NCI-H1105 (cell line): ENCODE data around the gene NBAS.

Experiments
- DNase-seq: peaks from one replicate; lab custom pipeline; 2025; lab: John Stamatoyannopoulos, UW

Gene NBAS

DNA sequence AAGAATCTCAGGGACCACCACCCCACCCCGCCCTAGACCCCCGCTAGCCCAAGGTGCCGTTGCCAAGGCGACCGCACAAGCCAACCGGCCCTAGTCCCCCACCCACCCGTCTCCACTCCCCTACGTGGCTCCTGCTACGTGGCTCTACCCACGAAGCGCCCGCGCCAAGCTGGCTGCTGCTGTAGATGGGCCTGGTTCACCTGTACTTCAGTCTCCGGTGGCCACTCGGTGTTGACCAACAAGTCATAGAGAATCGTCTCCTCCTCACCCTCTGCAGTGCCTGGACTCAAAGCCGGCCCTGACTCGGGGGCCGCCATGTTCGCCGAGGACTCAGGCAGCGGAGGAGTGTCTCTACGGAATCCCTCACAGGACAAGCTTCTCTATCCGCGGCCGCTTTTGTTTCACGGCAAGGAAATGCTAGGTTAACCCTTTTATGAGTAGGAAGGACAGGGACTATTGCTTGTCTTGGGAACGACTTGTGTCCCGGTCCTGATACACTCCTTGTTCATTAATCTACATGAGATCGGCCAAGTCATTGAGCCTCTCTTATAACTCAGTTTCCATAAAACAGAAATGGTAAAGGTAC, at the start of gene NBAS:
Gene NBAS, minus strand, starts transcription at position 347 of the 586 bp plus-strand sequence. Its CDS starts 30 bp downstream, at position 317.
- DNase-seq = peak; percentile 69

DNA sequence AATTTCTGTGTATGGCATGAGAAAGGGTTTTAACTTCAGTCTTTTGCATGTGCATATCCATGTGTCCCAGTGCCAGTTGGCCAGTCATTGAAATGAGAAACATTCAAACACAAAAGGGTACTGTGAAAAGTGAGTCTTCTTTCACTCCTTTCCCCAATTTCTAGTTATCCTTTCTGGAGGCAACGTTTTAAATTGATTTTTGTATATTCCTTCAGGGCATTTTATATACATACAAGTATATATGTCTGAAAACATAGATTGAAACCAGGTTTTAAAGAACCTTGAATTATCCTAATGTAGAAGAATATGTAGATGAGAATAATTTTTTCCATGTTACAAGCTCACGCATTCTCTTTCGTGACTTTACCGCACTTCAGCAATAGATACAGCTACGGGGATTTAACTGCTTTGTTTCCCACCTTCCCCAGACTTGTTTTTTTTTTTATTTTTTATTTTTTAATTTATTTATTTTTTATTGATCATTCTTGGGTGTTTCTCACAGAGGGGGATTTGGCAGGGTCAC, 49.4 kb upstream of the NBAS start:
- no peak for DNase-seq

DNA sequence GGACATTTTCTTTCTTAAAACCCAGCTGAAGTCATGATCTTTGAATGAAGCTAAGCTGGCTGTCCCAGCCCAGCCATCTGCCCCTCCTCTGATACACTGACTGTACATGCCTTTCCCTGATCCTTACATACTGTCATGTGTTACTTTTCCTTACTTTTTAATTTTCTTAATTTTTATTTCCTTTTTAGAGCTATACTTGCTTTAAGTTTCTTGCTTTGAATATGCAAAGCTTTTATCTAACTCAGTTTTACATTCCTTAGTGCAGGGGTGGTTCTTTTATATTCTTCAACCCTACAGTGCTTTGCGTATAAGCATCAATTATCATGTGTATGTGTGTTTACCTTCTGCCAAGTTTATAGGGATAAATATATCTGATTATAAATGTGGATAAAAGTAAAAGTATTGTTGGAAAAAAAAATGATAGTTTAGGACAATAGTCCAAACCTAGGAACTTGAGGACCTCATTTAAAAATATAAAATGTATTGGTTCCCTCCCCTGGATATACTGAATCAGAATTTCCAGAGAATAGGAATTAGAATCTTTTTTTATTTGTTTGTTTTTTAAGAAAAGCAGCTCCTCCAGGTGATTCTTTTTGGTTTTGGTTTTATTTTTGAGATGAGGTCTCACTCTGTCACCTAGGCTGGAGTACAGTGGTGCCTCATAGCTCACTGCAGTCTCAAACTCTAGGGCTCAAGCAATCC, 48.4 kb upstream of the NBAS start:
- DNase-seq = no peak

DNA sequence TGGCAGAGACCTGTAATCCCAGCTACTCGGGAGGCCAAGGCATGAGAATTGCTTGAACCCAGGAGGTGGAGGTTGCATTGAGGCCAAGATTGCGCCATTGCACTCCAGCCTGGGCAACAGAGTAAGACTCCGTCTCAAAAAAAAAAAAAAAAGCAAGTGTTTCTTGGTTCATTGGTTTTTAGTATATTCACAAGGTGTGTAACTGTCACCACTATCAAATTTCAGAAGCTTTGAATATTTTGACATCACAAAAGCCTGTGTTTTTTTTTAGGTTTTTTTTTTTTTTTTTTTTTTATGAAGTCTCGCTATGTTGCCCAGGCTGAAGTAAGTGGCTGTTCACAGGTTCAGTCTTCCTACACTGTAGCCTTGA, 47.2 kb upstream of the NBAS start:
- no peak for DNase-seq

DNA sequence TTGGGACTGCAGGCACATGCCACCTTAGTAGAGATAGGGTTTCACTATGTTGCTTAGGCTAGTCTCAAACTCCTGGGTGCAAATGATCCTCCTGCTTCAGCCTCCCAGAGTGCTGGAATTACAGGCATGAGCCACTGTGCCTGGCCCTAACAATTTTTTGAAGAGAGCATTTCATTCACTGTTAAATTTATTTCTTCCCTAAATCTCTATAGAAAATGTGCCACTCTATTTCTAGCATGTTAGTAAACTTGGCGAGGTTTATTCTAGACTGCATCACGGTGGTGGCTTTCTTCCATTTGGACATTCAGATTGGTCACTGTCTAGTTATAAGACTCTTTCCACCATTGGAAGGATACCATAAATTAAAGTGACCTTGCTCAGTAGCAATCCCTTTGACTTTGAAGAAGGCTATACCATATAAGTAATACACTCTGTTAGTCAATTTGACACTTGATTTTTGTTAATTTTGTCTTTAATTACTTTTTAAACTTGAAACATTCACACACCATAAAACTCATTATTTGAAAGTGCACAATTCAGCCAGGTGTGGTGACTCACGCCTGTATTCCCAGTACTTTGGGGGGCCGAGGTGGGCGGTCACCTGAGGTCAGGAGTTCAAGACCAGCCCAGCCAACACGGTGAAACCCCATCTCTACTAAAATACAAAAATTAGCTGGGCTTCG, 46.7 kb upstream of the NBAS start:
- no peak for DNase-seq

DNA sequence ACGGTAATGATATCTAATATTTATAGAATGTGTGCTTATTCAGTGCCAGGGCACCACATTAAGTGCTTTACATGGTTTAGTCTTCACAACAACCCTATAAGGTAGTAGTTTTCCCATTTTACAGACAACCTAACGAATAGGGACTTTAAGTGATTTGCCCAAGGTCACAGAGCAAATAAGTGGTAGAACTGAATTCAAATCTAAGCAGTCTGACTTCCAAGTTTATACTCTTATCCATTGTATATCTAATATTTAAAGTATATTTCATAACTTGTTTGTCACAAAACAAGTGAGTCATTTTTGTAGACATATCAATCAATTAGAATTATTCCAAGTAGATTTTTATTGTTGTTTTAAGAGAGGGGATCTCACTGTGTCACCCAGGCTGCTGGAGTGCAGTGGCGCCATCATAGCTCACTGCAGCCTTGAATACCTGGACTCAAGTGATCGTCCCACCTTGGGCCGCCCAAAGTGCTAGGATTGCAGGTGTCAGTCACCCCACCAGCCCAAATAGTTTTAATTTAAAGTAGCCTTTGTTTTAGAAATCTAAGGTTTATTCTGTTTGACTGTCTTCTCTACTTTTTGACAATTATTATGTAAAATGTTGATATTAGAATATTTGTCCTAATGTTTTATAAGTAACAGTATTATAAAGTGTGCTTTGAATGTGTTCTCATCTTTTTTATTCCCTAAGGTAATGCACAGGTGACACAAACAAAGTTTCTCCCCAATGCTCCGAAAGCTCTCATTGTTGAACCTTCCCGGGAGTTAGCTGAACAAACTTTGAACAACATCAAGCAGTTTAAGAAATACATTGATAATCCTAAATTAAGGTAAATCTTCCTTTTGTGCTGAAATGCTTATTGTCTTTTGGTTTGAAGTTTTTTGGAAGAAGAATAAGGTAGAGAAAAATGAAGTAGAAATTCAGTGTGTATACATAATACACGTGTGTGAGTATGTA, 45.6 kb upstream of the NBAS start:
- DNase-seq = no peak

DNA sequence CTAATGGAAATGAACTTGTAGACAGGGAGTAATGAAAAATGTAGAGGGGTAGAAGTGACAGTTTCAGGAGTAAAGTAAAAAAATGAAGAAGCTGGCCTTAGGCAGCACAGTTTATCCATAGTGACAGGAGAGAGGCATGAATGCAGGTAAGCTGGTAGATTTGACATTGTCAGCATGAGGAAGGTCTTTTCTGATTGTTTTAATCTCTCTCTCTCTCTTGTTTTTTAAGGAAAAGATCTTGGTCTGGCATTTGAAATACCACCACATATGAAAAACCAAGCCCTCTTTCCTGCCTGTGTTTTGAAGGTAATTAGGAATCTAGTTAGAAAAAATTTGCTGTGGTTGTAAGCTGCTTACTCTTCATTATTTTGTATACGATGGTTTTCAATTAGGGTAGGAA, 44.6 kb upstream of the NBAS start:
- DNase-seq = no peak

DNA sequence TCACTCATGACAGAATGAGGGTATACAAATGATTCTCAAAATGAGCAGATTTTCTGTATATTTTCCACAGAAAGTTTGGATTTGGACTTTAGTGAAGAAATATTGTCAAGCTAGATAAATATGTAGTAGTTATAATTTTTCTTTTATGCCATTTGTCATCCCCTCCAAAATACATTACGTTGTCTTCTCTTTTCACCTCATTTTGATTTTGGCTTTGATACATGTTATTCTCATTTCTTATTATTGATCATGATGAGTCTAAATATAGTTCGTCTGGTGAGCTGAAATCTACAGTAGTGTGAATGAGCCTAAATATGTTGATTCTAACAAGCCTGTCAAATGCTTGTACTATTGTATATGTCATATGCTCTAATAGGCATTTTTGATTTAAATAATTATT, 42.8 kb upstream of the NBAS start:
- no peak for DNase-seq

DNA sequence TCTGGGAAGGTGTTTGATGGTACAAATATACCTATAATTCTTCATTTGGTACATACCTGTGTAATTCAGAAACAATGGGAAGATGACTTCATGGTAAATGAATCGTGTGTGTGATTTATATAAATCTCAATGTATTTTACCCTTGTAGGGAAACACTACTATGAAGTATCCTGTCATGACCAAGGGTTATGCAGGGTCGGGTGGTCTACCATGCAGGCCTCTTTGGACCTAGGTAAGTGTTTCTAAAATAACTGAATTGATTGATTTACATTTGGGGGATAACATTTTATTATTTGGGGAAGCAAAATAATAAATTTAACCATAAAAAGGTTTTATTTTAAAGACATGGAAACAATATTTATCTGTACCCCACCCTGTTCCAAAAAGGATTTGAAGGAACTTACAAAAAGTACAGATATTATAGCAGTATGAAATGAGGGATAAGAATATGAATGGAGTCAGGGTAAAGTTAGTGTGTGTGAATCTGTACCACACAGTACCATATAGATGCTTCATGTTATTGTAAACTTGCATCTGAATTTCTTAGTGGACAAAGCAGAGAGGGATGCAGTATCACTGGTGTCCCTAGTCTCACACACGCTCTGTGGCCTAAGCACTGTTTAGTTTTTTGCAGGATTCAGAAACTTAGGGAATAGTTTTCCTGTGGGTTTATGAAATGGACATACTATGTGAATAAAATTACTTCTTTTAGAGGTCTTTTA, 42.1 kb upstream of the NBAS start:
- DNase-seq = no peak

DNA sequence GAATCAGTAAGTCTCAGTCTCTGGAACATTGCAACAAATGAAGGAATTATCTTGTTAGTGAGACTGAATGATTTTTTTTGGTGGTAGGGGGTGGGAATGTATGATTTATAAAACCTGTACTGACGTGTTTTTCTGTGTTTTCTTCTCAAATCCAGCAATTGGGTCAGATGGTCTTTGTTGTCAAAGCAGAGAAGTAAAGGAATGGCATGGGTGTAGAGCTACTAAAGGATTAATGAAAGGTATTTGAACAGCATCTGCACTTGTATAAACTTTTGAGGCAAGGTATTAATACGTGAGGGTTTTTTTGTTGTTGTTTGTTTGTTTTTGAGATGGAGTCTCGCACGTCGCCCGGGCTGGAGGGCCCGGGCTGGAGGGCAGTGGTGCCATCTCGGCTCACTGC, 41.3 kb upstream of the NBAS start:
- no peak for DNase-seq

DNA sequence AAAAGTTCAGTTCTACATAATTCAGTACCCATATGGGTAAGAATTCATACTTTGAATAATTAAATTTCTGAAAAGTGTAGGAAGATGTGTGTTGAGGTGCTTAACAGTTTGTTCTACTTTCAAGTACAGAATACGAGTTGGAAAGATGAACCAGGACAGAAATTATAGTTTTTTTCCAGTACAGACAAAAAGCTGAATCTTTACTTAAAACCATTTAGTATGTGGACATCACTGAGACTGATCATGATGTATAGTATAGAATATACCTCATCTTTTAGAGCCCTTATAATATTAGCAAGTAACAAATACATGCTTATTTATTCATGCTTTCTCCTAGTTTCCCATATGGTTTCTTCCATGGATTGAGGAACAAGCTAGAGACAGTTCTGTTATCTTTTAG, 40.5 kb upstream of the NBAS start:
- no peak for DNase-seq

DNA sequence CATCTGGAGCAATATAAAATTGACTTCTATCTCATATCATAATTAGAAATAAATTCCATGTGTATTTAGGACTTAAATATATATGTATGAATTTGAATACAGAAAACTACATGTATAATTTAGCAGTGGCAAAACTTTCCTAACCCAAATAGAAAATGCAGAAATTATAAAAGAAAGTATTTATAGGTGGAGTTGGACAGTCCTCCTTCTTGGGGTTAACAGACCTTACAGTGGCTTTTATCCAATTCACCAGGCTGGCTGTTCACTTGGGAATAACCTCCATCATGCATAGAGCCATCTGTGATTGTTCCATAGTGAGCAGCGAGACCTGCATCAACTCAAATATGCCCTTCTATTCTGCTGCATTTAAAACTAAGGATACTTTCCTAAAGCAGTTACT, 38.9 kb upstream of the NBAS start:
- DNase-seq = no peak

DNA sequence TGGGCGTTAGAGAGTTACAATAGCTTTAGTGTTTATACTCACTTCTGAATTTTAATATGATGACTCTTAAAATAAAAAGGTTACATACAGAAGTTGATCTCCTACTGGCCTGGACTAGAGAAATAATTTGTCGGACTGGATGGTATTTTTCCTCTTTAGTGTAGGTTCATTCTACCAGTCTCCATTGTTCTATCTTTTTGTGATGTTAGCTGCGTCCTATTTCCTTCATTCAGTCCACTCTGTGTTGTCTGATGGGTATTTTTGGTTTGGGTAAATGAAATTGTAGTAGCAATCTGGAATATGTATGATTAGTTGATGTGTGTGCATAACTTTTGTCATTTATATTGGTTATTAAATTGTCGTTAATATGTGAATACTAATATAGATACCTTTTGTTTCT, 35.8 kb upstream of the NBAS start:
- no peak for DNase-seq

DNA sequence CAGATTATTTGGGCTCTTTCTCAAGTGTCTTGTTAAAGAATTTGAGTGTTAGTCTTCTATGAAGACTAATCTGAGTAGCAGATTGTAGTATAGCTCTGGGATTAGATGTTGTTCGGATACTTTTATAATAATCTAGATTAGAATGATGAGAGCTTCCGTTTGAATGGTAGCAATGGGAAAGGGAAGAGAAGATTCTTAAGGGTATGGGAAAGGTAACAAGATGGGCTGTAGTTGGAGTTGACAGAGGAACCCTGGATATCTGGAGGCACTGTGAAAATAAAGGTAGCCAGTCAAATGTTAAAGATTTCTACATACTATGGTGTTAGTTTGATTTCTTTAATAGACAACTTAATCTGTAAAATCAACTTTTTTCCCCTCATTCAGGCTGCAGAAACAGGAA, 35.2 kb upstream of the NBAS start:
- DNase-seq = no peak

DNA sequence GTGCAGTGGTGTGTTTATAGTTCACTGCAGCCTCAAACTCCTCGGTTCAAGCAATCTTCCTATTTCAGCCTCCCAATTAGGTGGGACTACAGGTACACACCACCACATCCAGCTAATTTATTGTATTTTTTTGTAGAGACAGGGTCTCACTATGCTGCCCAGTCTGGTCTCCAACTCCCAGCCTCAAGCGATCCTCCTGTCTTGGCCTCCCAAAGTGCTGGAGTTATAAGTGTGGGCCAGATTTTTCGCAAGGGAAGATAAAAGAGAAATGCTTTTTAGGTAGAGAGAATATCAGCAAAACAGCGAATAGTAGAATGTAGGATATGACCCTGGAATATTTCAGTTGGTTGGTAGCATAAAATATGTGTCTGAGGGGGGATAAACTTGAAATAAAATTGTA, 34.8 kb upstream of the NBAS start:
- DNase-seq = no peak

DNA sequence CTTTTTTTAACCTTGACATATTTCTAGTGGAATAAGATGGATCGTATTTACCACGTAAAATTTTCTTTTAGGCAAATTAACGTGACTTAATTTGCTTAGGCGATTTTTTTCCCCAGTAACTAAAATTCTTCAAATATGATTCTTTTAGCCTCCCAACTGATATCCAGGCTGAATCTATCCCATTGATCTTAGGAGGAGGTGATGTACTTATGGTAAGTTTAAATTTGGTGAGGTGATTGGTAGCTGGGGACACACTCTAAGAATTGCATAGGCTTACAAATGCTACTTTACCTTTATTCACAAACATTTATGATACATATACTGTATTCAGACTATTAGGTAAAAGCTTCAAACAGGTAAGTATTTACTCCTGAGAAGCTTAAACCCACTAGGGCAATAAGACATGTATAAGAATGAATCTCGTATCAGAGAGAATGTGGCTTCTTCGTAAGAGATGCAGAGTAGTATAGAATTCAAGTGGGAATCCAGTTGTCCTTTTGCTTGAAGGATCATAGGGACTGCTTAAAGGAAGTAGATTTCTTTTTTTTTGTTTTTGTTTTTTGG, 34.3 kb upstream of the NBAS start:
- no peak for DNase-seq

DNA sequence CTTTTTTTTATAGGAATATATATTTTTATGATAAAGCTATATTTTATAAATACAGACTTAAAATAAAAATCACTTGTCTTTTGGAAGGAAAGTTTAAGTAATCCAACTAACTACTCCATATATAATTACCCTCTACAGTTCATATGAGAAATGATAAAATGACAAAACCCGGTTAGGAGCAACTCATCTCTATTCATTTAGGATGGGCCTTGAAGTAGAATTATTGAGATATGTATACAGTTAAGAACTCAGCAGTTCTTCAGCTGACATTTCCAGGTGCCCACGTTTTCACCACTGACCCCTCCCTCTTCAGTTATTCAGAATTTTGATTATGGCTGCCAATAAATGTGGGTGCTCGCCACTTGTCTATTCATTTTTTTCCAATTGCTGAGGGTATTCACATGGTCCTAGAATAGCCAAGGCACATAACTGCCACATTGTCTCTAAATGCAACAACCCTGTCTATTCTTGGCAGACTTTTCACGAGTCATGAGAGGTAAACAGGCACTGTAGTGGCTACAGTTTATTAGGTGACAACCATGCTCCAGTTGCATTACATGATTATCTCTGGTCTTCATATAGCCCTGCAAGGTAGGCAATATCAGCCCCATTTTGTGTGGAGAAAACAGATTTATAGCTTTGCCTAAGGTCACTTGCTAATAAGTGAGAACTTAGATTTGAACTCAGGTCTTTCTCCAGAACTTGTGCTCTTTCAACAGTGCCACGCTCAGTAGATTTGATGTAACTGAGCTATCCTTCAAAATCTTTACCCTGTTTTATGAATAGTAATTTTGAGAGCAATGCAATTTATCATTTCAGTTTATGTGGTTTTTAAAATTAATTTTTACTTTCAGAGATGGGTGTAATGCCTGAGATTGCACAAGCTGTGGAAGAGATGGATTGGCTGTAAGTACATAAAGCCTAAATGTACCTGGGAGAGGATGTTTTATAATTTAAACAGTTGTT, 33.4 kb upstream of the NBAS start:
- DNase-seq = no peak

DNA sequence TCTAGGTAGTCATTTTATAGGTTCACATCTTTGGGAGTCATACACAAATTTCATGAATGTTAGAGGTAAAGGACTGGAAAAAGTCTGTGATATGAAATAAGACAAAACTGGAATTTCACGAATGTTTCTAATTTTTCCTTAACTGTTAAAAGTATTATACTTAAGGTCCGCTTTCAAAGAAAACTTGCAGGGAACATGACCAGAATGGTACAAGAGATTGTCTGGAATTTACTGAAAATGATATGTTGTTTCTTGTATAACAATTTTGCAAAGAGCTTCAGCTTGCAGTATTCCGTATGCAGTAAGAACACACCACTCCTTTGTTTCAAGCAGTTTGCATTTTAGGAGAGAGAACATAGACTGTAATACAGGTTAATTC, 32.2 kb upstream of the NBAS start:
- no peak for DNase-seq

DNA sequence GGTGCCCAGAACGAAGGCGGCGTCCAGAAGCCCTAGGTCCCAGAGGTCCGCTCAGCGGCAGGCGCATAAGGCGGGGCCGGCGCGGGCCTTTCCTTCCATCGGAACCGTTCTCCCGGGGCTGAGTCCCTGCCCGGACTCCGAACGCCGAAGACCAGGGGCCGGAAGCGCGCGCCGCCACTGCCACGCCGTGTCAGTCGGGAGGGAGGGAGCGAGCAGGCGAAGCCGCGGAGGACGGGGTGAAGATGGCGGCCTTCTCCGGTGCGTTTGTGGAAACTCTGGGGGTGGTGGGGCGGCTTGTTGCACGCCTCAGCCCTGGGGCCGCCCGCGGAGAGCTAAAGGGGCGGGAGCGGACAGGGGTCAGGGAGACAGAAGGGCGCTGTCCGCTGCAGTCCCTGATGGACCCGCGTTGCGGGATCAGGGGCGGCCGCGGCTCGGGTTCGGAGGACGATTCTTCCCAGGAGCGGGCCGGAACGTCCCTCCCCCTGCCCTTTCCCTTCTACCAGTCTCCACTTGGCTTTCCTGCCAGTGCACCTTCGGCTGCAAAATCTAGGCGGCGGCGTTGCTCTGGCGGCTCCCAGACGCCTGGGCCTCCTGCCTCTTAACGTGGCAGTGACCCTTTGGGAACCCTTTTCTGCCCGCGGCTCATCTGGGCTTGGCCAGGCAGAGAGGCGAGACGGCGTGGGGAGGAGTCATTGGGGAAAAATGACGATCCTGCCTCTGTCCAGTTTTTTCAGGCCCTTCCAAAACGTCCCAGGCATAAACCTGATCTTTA, 30.7 kb upstream of the NBAS start, which contains the start of gene DDX1:
Gene DDX1, plus strand, starts transcription at position 177 of the 772 bp plus-strand sequence. Its CDS starts 66 bp downstream, at position 243.
- DNase-seq = peak; percentile 66
